ENCODE results near the gene SEPTIN10.

DNA sequence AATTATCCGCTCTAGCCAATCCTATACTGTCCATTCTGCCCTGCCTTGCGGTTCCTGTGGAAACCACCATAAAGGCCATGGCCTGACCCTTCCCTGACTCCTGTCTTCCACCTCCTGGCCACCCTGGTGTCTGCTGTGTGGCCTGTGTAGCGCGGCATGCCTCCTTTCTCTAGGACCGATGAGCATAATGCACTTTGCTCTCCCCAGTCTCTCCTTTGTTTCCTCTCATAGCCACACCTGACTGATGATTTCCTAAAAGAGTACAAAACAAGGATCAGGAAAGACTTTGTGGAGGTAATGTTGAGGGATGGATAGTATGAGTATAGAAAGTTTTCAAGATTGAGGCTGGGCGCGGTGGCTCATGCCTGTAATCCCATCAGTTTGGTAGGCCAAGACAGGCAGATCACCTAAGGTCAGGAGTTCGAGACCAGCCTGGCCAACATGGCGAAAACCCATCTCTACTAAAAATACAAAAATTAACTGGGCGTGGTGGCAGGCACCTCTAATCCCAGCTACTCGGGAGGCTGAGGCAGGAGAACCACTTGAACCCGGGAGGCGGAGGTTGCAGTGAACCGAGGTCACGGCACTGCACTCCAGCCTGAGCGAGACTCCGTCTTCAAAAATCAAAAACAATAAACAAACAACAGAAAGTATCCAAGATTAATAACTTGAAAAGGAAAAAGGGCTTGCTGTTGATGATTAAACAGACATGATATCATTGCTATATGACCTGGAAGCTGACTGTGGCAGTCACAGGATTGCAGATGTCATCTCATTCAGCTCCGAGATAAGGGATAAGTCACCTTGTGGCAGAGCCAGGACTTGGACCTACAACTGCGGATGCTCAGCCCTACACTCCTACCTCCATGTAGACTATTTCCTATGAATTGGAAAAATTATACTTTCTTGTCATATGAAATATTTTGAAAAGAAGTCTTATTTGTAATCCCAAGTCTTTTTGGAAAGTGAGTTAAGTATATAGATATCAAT is 17.0 kb upstream of the SEPTIN10 start:
- TF ChIP-seq CTCF (IDR thresholded peaks at IDR 0.05) (no peak), POLR2AphosphoS5 (IDR thresholded peaks at IDR 0.05) (no peak), POLR2A (IDR thresholded peaks at IDR 0.05) (no peak)
